K562 (cell line): ENCODE measurements around the gene SLC5A2. TPM values are rescaled to one million over a fixed set of nuclear protein-coding genes. Genes with fewer than 3 reads are reported as not detected.
"Not testable (repeated sequence)": the region's sequence is repeated elsewhere in the genome, so short reads cannot be mapped to it uniquely, and the experiment has no call there.

ENCODE experiments used
- ATAC-seq: fragments of 200-7000 bp; cut with Tn5 transposase; 3 replicates; pipeline ENCODE4 v1.9.1; 2020; ENCODE audit warnings: moderate library complexity
- BruUV-seq: library from RNA; stranded (reverse); fragments of 400-500 nt; replicated peaks from 2 replicates; lab custom pipeline; 2021; lab: Mats Ljungman, UMichigan
- CTCF ChIA-PET: fragments of 300-600 bp; formaldehyde crosslinking; extraction: SDS; loops from one replicate; lab custom pipeline; 2021; ENCODE audit warnings: low intra/inter-chr PET ratio; lab: Yijun Ruan, JAX
- POLR2A ChIA-PET: fragments of 300-600, 350-650 bp; sonication (Branson Sonifier 250); formaldehyde crosslinking; extraction: SDS; loops from one replicate; lab custom pipeline; 2021; ENCODE audit warnings: antibody characterized with exemption, inconsistent platforms; lab: Yijun Ruan, JAX
- DNase-seq, 4 experiments: peaks; one replicate each; pipeline versions ENCODE4 v3.0.0 to v3.0.0-alpha.2; 2011 to 2018; ENCODE audit warnings: low spot score in 3 of 4, mixed read lengths in 3 of 4; ENCODE audit errors: extremely low read depth in 1 of 4
- FAIRE-seq: peaks from 2 replicates; lab custom pipeline; 2011; peaks lifted over from hg19 to GRCh38; lab: Jason Lieb, UNC
- H2AFZ ChIP-seq: 2 replicates; pipeline ENCODE4 v1.6.0; 2011; ENCODE audit warnings: low read depth, low read length, control low read depth, inconsistent platforms
- H3K27ac ChIP-seq: fragments of 200-600 bp; 3 replicates; pipeline ENCODE4 v1.8.0; 2011; ENCODE audit warnings: low read depth, mild to moderate bottlenecking, control low read depth, inconsistent platforms, low read length, moderate library complexity, mixed read lengths; ENCODE audit errors: extremely low read depth
- H3K27me3 ChIP-seq, 2 experiments: fragments of 300-600 bp in 1 of 2; 2 replicates in 1 of 2; 3 replicates in 1 of 2; pipeline versions ENCODE4 v1.6.0 to v1.8.0; 2011; ENCODE audit warnings: inconsistent platforms in 2 of 2, low read length in 2 of 2, mild to moderate bottlenecking in 1 of 2, mixed read lengths in 1 of 2, moderate library complexity in 1 of 2; ENCODE audit not compliant: control insufficient read depth in 2 of 2, insufficient read depth in 2 of 2
- H3K36me3 ChIP-seq: fragments of 300-600 bp; 3 replicates; pipeline ENCODE4 v1.8.0; 2011; ENCODE audit warnings: mild to moderate bottlenecking, low read length, inconsistent platforms; ENCODE audit not compliant: control insufficient read depth, insufficient read depth
- H3K4me1 ChIP-seq, 2 experiments: fragments of 200-600 bp in 1 of 2; replicated peaks in 1 of 2; 2 replicates in 1 of 2; 3 replicates in 1 of 2; pipeline versions ENCODE4 v1.5.1 to v1.8.0; 2011; ENCODE audit warnings: inconsistent platforms in 2 of 2, low read length in 2 of 2, mild to moderate bottlenecking in 1 of 2, mixed read lengths in 1 of 2, moderate library complexity in 1 of 2; ENCODE audit not compliant: control insufficient read depth in 2 of 2, insufficient read depth in 2 of 2
- H3K4me2 ChIP-seq: 2 replicates; pipeline ENCODE4 v1.6.1; 2011; ENCODE audit warnings: low read length, control low read depth, inconsistent platforms, mixed read lengths; ENCODE audit not compliant: insufficient read depth
- H3K4me3 ChIP-seq: fragments of 200-600 bp; sonication (generic), shearing (Covaris generic); 2 replicates; pipeline ENCODE4 v1.5.1; 2016; ENCODE audit warnings: control low read depth, inconsistent platforms
- H3K79me2 ChIP-seq: fragments of 200-600 bp; 3 replicates; pipeline ENCODE4 v1.8.0; 2011; ENCODE audit warnings: low read length, inconsistent platforms; ENCODE audit not compliant: control insufficient read depth, insufficient read depth
- H3K9ac ChIP-seq, 2 experiments: 2 replicates each; pipeline versions ENCODE4 v1.6.0 to v1.6.1; 2011; ENCODE audit warnings: low read depth in 2 of 2, low read length in 2 of 2, control low read depth in 1 of 2, inconsistent platforms in 1 of 2, mild to moderate bottlenecking in 1 of 2, mixed read lengths in 1 of 2; ENCODE audit not compliant: insufficient read depth in 1 of 2
- H3K9me1 ChIP-seq: one replicate; pipeline ENCODE4 v1.6.0; 2011; ENCODE audit warnings: inconsistent platforms, mild to moderate bottlenecking, low read length, moderate library complexity; ENCODE audit not compliant: control insufficient read depth, insufficient read depth
- H3K9me3 ChIP-seq: replicated peaks from 2 replicates; pipeline ENCODE4 v1.5.1; 2011; ENCODE audit warnings: low read depth, low read length, inconsistent platforms; ENCODE audit not compliant: control insufficient read depth, insufficient read depth
- H4K20me1 ChIP-seq: replicated peaks from 2 replicates; pipeline ENCODE4 v1.6.1; 2011; ENCODE audit warnings: low read length, inconsistent platforms, mixed read lengths; ENCODE audit not compliant: control insufficient read depth, insufficient read depth
- C11orf30 ChIP-seq: fragments of 450-650 bp; IDR thresholded peaks from 2 replicates; pipeline ENCODE4 v1.6.1; 2016; ENCODE audit warnings: low read depth, mild to moderate bottlenecking
- FIP1L1 ChIP-seq: fragments of 200-400 bp; formaldehyde crosslinking; IDR thresholded peaks from 2 replicates; pipeline ENCODE4 v1.6.1; 2018; ENCODE audit warnings: mild to moderate bottlenecking, low read depth, low read length; ENCODE audit not compliant: poor library complexity, severe bottlenecking
- HDAC3 ChIP-seq: fragments of 450-650 bp; IDR thresholded peaks from 2 replicates; pipeline ENCODE4 v1.6.1; 2018; ENCODE audit warnings: borderline replicate concordance, mild to moderate bottlenecking, moderate library complexity; ENCODE audit not compliant: partially characterized antibody
- JUNB ChIP-seq: fragments of 450-650 bp; formaldehyde crosslinking; conservative IDR thresholded peaks from 2 replicates; pipeline ENCODE4 v1.4.0; 2020; ENCODE audit warnings: mild to moderate bottlenecking
- MBD2 ChIP-seq: sonication (generic); IDR thresholded peaks from 2 replicates; pipeline ENCODE4 v1.6.1; 2016; ENCODE audit warnings: low read depth, borderline replicate concordance
- POLR2AphosphoS2 ChIP-seq: IDR thresholded peaks from 2 replicates; pipeline ENCODE4 v1.6.1; 2012; ENCODE audit warnings: low read length, improper control_type of control experiment
- SUPT5H ChIP-seq: fragments of 450-650 bp; IDR thresholded peaks from 2 replicates; pipeline ENCODE4 v1.6.1; 2016
- ZC3H11A ChIP-seq: IDR thresholded peaks from 2 replicates; pipeline ENCODE4 v1.6.1; 2012; ENCODE audit warnings: low read depth, low read length, improper control_type of control experiment
- ZFP30 ChIP-seq: fragments of 250-450 bp; sonication (Bioruptor Pico); IDR thresholded peaks from 2 replicates; pipeline ENCODE4 v1.8.0; 2022; ENCODE audit warnings: moderate library complexity, mild to moderate bottlenecking, inconsistent platforms, borderline replicate concordance
- WGBS: fragments of 100-300 bp; shearing (Covaris generic); methylation state at CpG from one replicate; pipeline ENCODE4 v1.1.6; 2016; ENCODE audit warnings: low coverage, mixed read lengths; ENCODE audit not compliant: insufficient coverage; ENCODE audit errors: missing lambda C conversion rate; 5-methylcytosine and 5-hydroxymethylcytosine counted together
- in situ Hi-C: fragments of 300-500 bp; cut with MboI; formaldehyde crosslinking; loops from 4 replicates; pipeline ENCODE4 v1.15.0; 2018; ENCODE audit warnings: inconsistent platforms, mixed read lengths
- intact Hi-C: fragments of 100-400 bp; cut with micrococcal nuclease; formaldehyde crosslinking; loops from 2 replicates; pipeline ENCODE4 v1.14.2; 2022
- polyA plus RNA-seq, 8 experiments: library from polyadenylated mRNA; depleted of rRNA in 4 of 8; stranded (reverse) in 5 of 8; unstranded in 3 of 8; fragments of >200 nt; fragmentation: Nextera tagmentation in 2 of 8; fragmentation: Illumina TruSeq in 1 of 8; extraction: Ambion mirVana in 2 of 8; extraction: Trizol in 1 of 8; gene quantifications; 2 replicates each; pipeline versions ENCODE4 v1.2.1 to v1.2.3, GENCODE V29; 2011 to 2014; ENCODE audit warnings: inconsistent platforms in 1 of 8, missing spikeins in 1 of 8
- total RNA-seq, 7 experiments: library from RNA; depleted of rRNA in 6 of 7; stranded (reverse); fragments of >200 nt in 6 of 7; fragmentation: Illumina TruSeq in 2 of 7; extraction: Trizol in 2 of 7; gene quantifications; 2 replicates each; pipeline versions ENCODE4 v1.2.1 to v1.2.3, GENCODE V29; 2011 to 2021; ENCODE audit warnings: low replicate concordance in 1 of 7
- TF ChIP-seq, protein P1 (sequence below): fragments of 250-450 bp; sonication (Bioruptor Pico); IDR thresholded peaks from 2 replicates; pipeline ENCODE4 v1.8.0; 2022; ENCODE audit warnings: inconsistent platforms

The SLC5A2 gene
- total and polyA plus RNA-seq, 9 of the 15 experiments (the other 6 are each of a cell fraction or from before 2014, with no cell fraction given) = 0.07 to 2.7 (median 2.2) TPM; not detected in 6

DNA sequence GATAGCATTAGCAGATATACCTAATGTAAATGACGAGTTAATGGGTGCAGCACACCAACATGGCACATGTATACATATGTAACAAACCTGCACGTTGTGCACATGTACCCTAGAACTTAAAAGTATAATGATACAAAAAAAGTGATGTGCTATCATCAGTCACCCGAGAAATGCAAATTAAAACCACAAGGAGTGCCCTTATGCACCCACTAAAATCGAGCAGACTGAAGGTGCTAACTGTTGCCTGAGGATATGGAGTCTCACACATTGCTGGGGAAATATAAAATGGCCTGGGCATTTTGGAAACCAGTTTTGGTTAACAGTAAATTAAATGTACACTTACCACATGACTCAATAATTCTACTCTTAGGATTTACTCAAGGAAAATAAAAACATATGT lies 43.9 kb upstream of the SLC5A2 start:
- H3K27ac ChIP-seq, intact Hi-C loops, H2AFZ ChIP-seq, BruUV-seq, H3K9me1 ChIP-seq, FAIRE-seq, H4K20me1 ChIP-seq, H3K4me3 ChIP-seq, H3K9ac ChIP-seq, H3K9me3 ChIP-seq, H3K4me2 ChIP-seq, H3K79me2 ChIP-seq, H3K27me3 ChIP-seq, H3K36me3 ChIP-seq, ATAC-seq, DNase-seq: not testable (repeated sequence)
- CTCF ChIA-PET = interaction anchor here (1.0 kb wide), 1 partner anchor 48 kb away, joined by 3 read pairs; no protein-coding TSS in a partner anchor
- POLR2A ChIA-PET = interaction anchor here (0.6 kb wide), 1 partner anchor 60 kb away, joined by 4 read pairs; no protein-coding TSS in a partner anchor
- WGBS = 0% methylated on average over 3 of the region's 4 CpGs
- in situ Hi-C loops = loop anchor here (25.0 kb wide), 1 partner anchor 452 kb away; the partner anchor contains the start of gene HSD3B7
- H3K4me1 ChIP-seq = peaks cover 3 to 26% of the 10 kb centered on the region in 2 experiments; a peak in 2 of 5 replicates

DNA sequence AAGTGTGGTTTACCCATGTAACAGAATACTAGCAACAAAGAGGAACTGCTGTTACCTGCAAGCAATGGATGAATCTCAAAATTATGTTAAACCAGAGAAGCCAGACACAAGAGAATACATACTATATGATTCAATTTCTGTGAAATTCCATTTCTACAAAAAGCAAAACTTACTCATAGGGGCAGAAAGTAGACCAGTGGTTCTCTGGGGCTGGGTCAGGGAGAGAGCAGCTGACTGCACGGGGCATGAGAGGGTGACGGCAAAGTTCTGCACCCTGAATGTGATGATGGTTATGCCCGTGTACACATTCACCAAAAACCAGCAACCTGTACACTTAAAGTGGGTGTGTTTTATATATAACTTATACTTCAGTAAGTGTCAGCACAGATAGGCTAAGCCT lies 43.4 kb upstream of the SLC5A2 start:
- Histone ChIP-seq H3K27me3 (no peaks in the 10 kb centered on the region; a peak in 1 of 5 replicates), H3K36me3 (no peaks in the 10 kb centered on the region), H3K27ac (no peak overlapping the region), H3K4me1 (peaks cover 3 to 26% of the 10 kb centered on the region in 2 experiments; a peak in 2 of 5 replicates), H2AFZ (no peak overlapping the region), H3K9me1 (no peaks in the 10 kb centered on the region), H4K20me1 (no peaks in the 10 kb centered on the region), H3K4me2 (no peak overlapping the region), H3K9ac (no peak overlapping the region), H3K4me3 (no peak overlapping the region), H3K9me3 (no peaks in the 10 kb centered on the region), H3K79me2 (no peaks in the 10 kb centered on the region)
- in situ Hi-C loops = loop anchor here (25.0 kb wide), 1 partner anchor 452 kb away; the partner anchor contains the start of gene HSD3B7
- 39% methylated on average over 3 of the region's 3 CpGs for WGBS
- no peak for DNase-seq
- ChIA-PET CTCF (no interaction called here), POLR2A (no interaction called here)
- intact Hi-C loops = no loop called here
- FAIRE-seq = peak; percentile 35
- ATAC-seq = no peak
- no TSS peak for BruUV-seq
- TF ChIP-seq HDAC3 (no peak), ZC3H11A (no peak), MBD2 (no peak), C11orf30 (no peak), SUPT5H (no peak), ZFP30 (CRISPR knock-in tag) (no peak), POLR2AphosphoS2 (no peak), JUNB (CRISPR knock-in tag) (no peak), FIP1L1 (no peak)
- TF ChIP-seq, protein P1, sequence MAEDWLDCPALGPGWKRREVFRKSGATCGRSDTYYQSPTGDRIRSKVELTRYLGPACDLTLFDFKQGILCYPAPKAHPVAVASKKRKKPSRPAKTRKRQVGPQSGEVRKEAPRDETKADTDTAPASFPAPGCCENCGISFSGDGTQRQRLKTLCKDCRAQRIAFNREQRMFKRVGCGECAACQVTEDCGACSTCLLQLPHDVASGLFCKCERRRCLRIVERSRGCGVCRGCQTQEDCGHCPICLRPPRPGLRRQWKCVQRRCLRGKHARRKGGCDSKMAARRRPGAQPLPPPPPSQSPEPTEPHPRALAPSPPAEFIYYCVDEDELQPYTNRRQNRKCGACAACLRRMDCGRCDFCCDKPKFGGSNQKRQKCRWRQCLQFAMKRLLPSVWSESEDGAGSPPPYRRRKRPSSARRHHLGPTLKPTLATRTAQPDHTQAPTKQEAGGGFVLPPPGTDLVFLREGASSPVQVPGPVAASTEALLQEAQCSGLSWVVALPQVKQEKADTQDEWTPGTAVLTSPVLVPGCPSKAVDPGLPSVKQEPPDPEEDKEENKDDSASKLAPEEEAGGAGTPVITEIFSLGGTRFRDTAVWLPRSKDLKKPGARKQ (CRISPR knock-in tag) = no peak
